WTC11 (cell line): ENCODE data around the gene CHTF8.
"Not testable (repeated sequence)": the region's sequence is repeated elsewhere in the genome, so short reads cannot be mapped to it uniquely, and the experiment has no call there.

ENCODE experiments used
- TF ChIP-seq, protein P1 (sequence below): fragments of 200-600 bp; IDR thresholded peaks from 2 replicates; pipeline ENCODE4 v1.8.0; 2022; ENCODE audit warnings: antibody characterized with exemption
- TF ChIP-seq, protein P2 (sequence below): sonication (generic); formaldehyde crosslinking; IDR thresholded peaks from 2 replicates; pipeline ENCODE4 v1.8.0; 2022; ENCODE audit warnings: mild to moderate bottlenecking, missing genetic modification reagents

DNA sequence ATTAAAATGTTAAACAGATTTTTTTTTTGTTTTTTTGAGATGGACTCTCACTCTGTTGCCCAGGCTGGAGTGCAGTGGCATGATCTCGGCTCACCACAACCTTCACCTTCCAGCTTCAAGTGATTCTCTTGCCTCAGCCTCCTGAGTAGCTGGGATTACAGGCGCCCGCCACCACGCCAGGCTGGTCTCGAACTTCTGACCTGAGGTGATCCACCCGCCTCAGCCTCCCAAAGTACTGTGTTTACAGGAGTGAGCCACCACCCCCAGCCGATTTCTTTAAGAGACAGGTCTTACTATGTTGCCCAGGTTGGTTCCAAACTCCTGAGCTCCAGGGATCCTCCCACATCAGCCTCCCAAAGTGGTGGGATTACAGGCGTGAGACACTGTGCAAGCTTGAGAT, 8.0 kb downstream of the CHTF8 start:
- TF ChIP-seq, protein P1, sequence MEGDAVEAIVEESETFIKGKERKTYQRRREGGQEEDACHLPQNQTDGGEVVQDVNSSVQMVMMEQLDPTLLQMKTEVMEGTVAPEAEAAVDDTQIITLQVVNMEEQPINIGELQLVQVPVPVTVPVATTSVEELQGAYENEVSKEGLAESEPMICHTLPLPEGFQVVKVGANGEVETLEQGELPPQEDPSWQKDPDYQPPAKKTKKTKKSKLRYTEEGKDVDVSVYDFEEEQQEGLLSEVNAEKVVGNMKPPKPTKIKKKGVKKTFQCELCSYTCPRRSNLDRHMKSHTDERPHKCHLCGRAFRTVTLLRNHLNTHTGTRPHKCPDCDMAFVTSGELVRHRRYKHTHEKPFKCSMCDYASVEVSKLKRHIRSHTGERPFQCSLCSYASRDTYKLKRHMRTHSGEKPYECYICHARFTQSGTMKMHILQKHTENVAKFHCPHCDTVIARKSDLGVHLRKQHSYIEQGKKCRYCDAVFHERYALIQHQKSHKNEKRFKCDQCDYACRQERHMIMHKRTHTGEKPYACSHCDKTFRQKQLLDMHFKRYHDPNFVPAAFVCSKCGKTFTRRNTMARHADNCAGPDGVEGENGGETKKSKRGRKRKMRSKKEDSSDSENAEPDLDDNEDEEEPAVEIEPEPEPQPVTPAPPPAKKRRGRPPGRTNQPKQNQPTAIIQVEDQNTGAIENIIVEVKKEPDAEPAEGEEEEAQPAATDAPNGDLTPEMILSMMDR, result not testable (repeated sequence)
- TF ChIP-seq, protein P2, sequence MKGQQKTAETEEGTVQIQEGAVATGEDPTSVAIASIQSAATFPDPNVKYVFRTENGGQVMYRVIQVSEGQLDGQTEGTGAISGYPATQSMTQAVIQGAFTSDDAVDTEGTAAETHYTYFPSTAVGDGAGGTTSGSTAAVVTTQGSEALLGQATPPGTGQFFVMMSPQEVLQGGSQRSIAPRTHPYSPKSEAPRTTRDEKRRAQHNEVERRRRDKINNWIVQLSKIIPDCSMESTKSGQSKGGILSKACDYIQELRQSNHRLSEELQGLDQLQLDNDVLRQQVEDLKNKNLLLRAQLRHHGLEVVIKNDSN (CRISPR knock-in tag), result not testable (repeated sequence)
